Right lobe of liver (tissue), 6 donors: Measurements from ENCODE around the gene CCDC180. TPM values are rescaled to one million over a fixed set of nuclear protein-coding genes. Genes with fewer than 3 reads are reported as not detected.

Source experiments
- ATAC-seq, 4 donors: fragments of 200-7000 bp; cut with Tn5 transposase; one replicate each; pipeline ENCODE4 v1.9.1; 2020; ENCODE audit warnings: mild to moderate bottlenecking in 4 of 4, moderate library complexity in 4 of 4
- DNase-seq, 3 donors: peaks; one replicate each; pipeline ENCODE4 v3.0.0-alpha.2; 2020
- H3K27ac ChIP-seq, 3 donors: fragments of 200-600 bp; one replicate each; pipeline ENCODE4 v1.8.0; 2022
- H3K27me3 ChIP-seq, 2 donors: fragments of 200-600 bp; one replicate each; pipeline ENCODE4 v1.8.0; 2022
- H3K36me3 ChIP-seq, 4 donors: fragments of 200-600 bp; sonication (generic) in 1 of 4; one replicate each; pipeline versions ENCODE4 v1.5.1 to v1.8.0; 2017 to 2022; ENCODE audit warnings: control low read depth in 1 of 4
- H3K4me1 ChIP-seq, 4 donors: fragments of 200-600 bp; sonication (generic) in 1 of 4; one replicate each; pipeline versions ENCODE4 v1.5.1 to v1.8.0; 2017 to 2022; ENCODE audit warnings: control low read depth in 1 of 4
- H3K4me3 ChIP-seq, 3 donors: fragments of 200-600 bp; one replicate each; pipeline ENCODE4 v1.8.0; 2022
- H3K9me3 ChIP-seq, 4 donors: fragments of 200-600 bp; sonication (generic) in 1 of 4; one replicate each; pipeline versions ENCODE4 v1.5.1 to v1.8.0; 2017 to 2022; ENCODE audit warnings: control low read depth in 1 of 4
- POLR2A ChIP-seq: fragments of 450-650 bp; IDR thresholded peaks from one replicate; pipeline ENCODE4 v1.6.1; 2017; ENCODE audit warnings: antibody characterized with exemption, mild to moderate bottlenecking
- WGBS: methylation state at CpG from one replicate; pipeline ENCODE4 v1.1.6; 2018; ENCODE audit warnings: low coverage, low lambda C conversion rate; ENCODE audit not compliant: insufficient coverage; ENCODE audit errors: missing lambda C conversion rate; 5-methylcytosine and 5-hydroxymethylcytosine counted together
- intact Hi-C, 2 donors: fragments of 100-400 bp; cut with DNase I; formaldehyde crosslinking; loops; one replicate each; pipeline versions ENCODE4 v1.11.2 to v1.14.1; 2022
- total RNA-seq, 6 experiments: library from RNA; depleted of rRNA in 2 of 6; stranded (reverse); fragments of >200 nt in 2 of 6; fragmentation: NEBNext Ultra II Directional in 3 of 6; extraction: Animal tissue kit (Norgen Biotek cat#: 25700) in 3 of 6; gene quantifications; one replicate each; pipeline versions ENCODE4 v1.1.0 to v1.2.4, GENCODE V29; 2016 to 2023
- TF ChIP-seq, protein P1 (sequence below), 4 donors: fragments of 200-600 bp in 3 of 4; fragments of 450-650 bp in 1 of 4; IDR thresholded peaks; one replicate each; pipeline versions ENCODE4 v1.5.1 to v1.8.0; 2016 to 2022; ENCODE audit warnings: antibody characterized with exemption in 4 of 4, mild to moderate bottlenecking in 2 of 4
- donor health status: DM: no; HTN: yes; CAD: no.
- donor health status: DM: no; HTN: no; CAD: no.
- donor health status: DM: no; HTN: no; CAD: no.
- donor health status: DM: no; HTN: yes; CAD: no.
- donor health status: DM: no; HTN: yes; CAD: no.

The CCDC180 gene
- total RNA-seq, 6 experiments from 2014 or later: 0.31 to 1.5 (median 1.0) TPM

DNA sequence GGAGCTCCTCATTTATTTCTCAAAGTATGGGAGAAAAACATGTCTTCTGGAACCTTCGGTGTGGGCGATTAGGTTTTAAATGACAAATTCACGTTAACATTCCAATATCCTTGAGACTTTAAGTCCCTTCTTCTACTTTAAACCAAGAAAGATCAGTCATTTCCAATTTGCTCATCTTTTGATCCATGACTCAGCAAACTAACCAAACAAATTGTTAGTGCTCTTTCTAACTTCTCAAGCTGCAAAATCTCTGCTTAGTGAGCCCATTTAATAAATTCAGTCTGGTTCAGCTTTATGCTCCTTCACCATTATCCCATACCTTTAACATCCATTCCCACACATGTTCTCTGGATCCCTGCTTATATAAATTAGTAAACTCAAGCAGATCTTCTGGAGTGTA lies 5.5 kb upstream of the CCDC180 start:
- WGBS: 95% methylated on average over 3 of the region's 3 CpGs
- TF ChIP-seq POLR2A: no peak
- TF ChIP-seq, protein P1, sequence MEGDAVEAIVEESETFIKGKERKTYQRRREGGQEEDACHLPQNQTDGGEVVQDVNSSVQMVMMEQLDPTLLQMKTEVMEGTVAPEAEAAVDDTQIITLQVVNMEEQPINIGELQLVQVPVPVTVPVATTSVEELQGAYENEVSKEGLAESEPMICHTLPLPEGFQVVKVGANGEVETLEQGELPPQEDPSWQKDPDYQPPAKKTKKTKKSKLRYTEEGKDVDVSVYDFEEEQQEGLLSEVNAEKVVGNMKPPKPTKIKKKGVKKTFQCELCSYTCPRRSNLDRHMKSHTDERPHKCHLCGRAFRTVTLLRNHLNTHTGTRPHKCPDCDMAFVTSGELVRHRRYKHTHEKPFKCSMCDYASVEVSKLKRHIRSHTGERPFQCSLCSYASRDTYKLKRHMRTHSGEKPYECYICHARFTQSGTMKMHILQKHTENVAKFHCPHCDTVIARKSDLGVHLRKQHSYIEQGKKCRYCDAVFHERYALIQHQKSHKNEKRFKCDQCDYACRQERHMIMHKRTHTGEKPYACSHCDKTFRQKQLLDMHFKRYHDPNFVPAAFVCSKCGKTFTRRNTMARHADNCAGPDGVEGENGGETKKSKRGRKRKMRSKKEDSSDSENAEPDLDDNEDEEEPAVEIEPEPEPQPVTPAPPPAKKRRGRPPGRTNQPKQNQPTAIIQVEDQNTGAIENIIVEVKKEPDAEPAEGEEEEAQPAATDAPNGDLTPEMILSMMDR (IDR thresholded peaks at IDR 0.05): no peak
- Histone ChIP-seq H3K36me3 (no peaks in the 10 kb centered on the region), H3K27me3 (no peaks in the 10 kb centered on the region), H3K27ac (no peak overlapping the region), H3K4me3 (no peak overlapping the region), H3K9me3 (no peaks in the 10 kb centered on the region), H3K4me1 (peaks cover 0 to under 1% (median 0%) of the 10 kb centered on the region in 4 donors)
- intact Hi-C loops: no loop called here
- ATAC-seq: no peak
- no peak for DNase-seq

- Histone ChIP-seq H3K4me1 (peaks cover 0 to 6% (median 0%) of the 10 kb centered on the region in 4 donors), H3K27me3 (no peaks in the 10 kb centered on the region), H3K36me3 (no peaks in the 10 kb centered on the region), H3K27ac (no peak overlapping the region), H3K9me3 (no peaks in the 10 kb centered on the region), H3K4me3 (no peak overlapping the region)
- WGBS: 85% methylated on average over 2 of the region's 2 CpGs
- DNase-seq: no peak
- intact Hi-C loops: no loop called here
- no peak for ATAC-seq
- TF ChIP-seq, protein P1 (IDR thresholded peaks at IDR 0.05): no peak
- TF ChIP-seq POLR2A: no peak
Observed at GRCh38 chr9:97304586-97304985, 2.9 kb upstream of the CCDC180 start.

- Histone ChIP-seq H3K4me3 (no peak overlapping the region), H3K36me3 (no peaks in the 10 kb centered on the region), H3K4me1 (peaks cover 0 to 6% (median 0%) of the 10 kb centered on the region in 4 donors), H3K27me3 (no peaks in the 10 kb centered on the region), H3K9me3 (no peaks in the 10 kb centered on the region), H3K27ac (no peak overlapping the region)
- intact Hi-C loops: no loop called here
- ATAC-seq: no peak
- DNase-seq: no peak
- WGBS: 62% methylated on average over 7 of the region's 7 CpGs
- TF ChIP-seq POLR2A: no peak
- TF ChIP-seq, protein P1 (IDR thresholded peaks at IDR 0.05): no peak
Observed at GRCh38 chr9:97305501-97306298, 1.8 kb upstream of the CCDC180 start.

GRCh38 chr9:97307091-97307490 lies 368 bp upstream of the CCDC180 start:
- H3K9me3 ChIP-seq: no peaks in the 10 kb centered on the region
- no peaks in the 10 kb centered on the region for H3K36me3 ChIP-seq
- ATAC-seq (peak; percentile 79 to 91 (median 84)), DNase-seq (peak; percentile 62 to 84 (median 75))
- H3K27me3 ChIP-seq: no peaks in the 10 kb centered on the region
- WGBS: 21% methylated on average over 13 of the region's 19 CpGs
- H3K27ac ChIP-seq: no peak overlapping the region
- intact Hi-C loops: no loop called here
- TF ChIP-seq POLR2A: no peak
- TF ChIP-seq, protein P1 (IDR thresholded peaks at IDR 0.05): peak in 1 of 4 donors; percentile 19
- peaks cover 0 to 6% (median 0%) of the 10 kb centered on the region in 4 donors for H3K4me1 ChIP-seq
- H3K4me3 ChIP-seq: peak overlapping the region in 1 of 3 donors; percentile 18
